ENCODE measurements around the gene KCNT1.

Gene KCNT1

DNA sequence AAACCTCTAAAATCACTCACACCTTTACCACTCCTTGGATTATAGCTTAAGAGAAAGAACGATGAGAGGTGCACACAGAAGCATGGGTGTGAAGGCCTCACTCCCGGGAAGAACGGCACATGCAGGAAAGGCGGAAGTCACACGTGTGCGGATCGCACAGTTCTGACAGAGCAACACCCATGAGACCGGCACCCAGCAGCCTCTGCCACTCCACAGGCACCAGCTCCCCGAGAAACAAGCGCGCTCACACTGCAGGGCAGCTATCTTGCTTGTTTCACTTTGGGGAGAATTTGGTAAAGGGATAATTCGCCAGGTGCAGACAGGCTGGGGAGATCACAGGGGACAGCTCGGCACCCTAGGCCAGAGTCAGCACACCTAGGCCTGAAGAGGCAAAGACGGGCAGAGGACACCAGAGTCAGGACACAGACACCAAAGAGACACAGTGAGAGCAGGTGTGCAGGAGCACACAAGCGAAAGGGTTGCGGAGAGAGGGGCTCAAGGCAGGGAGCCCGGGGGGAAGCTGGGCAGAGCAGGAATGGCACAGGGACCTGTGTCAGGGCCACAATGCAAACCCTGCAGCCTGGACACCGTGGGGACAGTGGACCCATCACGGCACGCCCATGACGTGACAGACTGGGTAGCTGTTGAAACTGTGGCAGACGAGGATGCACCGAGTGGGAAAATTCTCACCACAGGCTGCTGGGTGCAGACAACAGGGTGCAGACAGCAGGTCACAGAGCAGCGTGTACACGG, 123.6 kb downstream of the KCNT1 start:
- no peak for DNase-seq

DNA sequence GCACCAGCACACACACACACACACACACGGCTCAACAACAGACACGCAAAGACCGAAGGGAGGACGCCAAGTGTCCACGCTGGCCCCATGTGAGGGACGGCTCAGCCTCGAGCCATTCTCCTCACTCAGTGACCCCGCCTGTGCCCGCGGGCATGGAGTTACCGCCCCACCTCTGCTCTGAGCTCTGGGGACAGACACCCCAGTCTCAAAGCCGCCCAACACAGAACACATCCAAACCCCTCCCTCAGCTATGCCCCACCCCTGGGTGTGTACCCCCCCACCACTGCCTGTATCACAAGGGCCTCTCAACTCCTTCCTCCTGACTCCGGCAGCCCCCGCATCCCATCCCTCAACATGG, 124.2 kb downstream of the KCNT1 start:
- no peak for DNase-seq

DNA sequence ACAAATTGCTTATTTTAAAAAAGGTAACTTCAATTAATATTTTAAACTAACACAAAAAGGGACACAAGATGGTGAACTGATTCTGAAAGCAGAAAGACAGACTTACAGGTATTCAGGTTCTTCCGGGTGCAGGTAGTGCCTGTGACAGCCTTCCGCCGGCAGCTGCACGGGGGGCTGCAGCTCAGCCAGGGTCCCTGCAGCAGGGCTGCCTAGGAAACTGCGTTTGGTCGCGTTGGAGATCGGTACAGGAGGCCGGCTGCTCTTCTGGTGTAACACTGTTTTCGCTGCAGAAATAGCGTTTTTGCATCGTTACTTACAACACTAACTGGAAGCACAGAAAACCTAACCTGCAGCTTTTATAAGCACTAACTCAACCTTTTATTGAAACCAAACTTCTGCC, 125.3 kb downstream of the KCNT1 start:
- no peak for DNase-seq

DNA sequence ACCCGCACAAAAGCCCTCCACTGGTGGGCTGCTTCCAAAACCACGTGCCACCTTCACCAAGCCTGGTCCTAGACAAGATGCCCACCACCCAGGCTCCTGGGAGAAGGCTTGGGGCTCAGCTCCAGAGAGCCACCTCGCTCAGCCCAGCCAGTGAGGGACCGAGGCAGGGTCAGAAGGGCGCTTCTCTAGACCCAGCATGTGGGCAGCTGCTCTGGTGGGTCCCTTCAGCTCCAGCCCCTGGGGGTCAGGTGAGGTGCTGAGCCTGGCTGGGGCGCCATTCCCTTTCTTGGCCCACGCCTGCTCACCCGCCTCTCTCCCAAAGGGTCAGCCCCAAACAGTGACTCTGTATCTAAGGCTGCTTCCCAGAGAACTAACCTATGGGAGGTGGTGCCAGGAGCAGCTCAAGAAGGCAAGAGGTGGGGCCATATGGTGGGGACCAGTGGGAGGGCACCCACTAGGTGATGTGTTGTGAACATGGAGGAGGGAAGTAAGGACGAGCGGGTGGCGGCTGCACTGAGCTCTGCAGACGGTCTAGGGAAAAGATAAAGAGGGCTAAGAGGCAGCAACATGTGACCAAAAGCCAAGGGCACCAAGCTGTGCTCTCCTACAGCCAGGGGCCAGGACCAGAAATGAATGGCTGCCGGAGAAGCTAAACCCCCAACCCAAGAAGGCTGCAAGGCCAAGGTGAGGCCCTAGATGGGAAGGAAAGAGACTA, 126.0 kb downstream of the KCNT1 start:
- DNase-seq = no peak

DNA sequence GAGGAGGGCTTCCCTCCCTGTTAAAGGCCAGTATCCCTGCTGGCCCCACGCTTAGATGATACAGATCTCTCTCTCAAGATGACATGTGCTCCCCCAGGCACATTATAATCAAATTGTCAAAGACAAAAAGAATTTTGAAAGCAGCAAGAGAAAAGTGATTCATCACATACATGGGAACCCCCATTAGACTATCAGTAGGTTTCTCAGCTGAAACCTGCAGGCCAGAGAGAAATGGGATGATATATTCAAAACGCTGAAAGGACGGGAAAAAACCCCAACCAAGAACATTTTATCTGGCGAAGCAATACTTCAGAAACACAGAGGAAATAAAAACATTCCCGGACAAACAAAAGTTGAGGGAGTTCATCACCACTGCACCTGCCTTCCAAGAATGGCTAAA, 126.7 kb downstream of the KCNT1 start:
- DNase-seq = no peak

DNA sequence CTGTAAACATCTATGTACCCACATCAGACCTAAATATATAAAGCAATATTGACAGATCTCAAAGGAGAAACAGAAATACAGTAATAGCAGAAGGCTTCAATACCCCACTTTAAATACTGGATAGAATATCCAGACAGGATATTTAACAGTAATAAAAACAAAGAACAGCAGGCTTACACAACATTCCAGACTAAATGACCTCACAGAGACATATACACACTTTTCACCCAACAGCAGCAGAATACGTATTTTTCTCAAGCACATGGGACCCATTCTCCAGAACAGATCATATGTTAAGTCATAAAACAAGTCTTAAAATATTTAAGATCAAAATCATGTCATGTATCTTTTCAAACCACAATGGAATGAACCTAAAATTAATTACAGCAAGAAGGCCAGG, 128.5 kb downstream of the KCNT1 start:
- no peak for DNase-seq

DNA sequence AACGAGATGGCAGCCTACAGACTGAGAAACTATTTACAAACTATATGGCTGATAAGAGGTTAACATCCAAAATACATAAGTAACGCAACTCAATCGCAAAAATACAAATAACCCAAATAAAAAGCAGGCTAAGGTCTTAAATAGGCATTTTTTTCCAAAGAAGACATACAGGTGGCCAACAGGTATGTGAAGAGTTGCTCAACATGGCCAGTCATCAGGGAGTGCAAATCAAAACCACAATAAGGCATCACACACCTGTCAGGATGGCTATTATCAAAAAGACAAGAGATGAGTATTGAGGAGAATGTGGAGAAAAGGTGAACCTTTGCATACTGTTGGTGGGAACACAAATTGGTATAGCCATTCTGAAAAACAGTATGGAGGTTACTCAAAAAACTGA, 131.9 kb downstream of the KCNT1 start:
- DNase-seq = no peak

DNA sequence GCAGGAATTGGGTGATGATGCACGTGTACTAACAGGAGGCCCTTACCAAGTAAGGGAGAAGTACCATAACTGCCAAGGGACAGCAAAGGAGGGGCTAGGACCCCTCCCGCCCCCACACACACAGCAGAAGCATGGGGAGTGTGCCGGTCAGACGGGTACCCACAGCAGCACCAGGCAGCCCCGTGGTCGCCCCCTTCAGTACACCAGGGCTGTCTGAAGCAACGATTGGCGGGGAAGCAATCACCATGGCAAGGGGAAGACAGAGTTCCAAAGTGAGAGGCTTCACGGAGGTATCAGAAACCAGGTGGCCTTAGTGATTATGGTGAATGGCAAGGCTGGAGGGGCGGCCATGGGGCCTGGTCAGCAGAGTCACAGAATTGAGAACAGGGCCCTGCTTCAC, 133.1 kb downstream of the KCNT1 start:
- no peak for DNase-seq

DNA sequence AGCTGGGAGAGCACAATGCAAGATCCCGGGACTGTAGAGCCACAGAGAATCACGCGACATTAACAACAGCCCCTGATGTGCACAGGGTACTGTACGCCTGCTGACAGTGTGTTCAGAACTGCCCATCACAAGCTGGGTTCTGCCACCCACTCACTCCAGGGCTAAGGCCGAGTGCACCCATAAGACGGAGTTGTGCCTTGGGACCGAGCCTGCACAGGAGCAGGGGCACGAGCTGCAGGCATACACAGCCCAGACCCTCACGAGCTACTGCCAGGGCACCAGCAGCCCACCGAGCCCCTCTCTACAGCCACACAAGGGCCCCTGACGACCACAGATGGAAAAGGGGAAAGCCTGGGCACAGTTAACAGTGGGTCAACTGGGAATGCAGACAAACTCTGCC, 137.5 kb downstream of the KCNT1 start:
- no peak for DNase-seq

DNA sequence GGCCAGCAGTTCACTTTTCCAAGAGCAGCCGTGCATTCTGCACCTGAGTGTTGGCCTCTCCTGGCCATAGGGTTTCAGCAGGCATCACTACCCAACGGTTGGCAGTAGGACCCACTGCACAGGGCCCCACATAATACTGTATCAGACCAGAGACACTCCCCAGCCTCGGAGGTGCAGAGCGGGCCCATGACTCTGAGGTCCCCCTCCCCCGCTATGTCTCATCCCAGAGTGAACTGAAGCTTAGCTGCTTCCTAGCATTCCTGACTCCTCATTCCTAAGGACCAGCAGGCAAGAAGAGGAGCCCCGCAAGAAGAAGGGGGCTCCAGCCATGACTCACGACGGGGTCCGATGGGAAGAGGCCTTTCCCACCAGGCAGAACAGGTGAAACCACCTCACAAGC, 138.1 kb downstream of the KCNT1 start:
- DNase-seq = no peak

DNA sequence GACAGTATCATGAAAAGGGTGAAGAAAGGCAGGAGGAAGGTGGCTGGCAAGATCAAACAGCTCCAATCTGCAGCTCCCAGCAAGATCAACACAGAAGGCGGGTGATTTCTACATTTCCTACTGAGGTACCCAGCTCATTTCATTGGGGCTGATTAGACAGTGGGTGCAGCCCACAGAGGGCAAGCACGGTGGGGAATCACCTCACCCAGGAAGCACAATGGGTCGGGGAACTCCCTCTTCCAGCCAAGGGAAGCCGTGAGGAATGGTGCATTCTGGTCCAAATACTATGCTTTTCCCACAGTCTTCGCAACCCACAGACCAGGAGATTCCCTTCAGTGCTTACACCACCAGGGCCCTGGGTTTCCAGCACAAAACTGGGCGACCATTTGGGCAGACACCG, 138.6 kb downstream of the KCNT1 start:
- no peak for DNase-seq

Measured in RPMI8226 (cell line).